ENCODE data around the gene ADRB1.

Gene ADRB1

GRCh38 chr10:114057855-114058254, 14.2 kb downstream of the ADRB1 start:
- DNase-seq (ENCODE audit: low spot score): no peak

GRCh38 chr10:114058297-114058696, 14.6 kb downstream of the ADRB1 start:
- DNase-seq (ENCODE audit: low spot score): no peak

- no peak for DNase-seq (ENCODE audit: low spot score)
These were observed 15.9 kb downstream of the ADRB1 start for GRCh38 chr10:114059561-114059960.

- DNase-seq (ENCODE audit: low spot score): no peak
These were observed 16.8 kb downstream of the ADRB1 start for GRCh38 chr10:114060456-114060855.

GRCh38 chr10:114061148-114061547, 17.5 kb downstream of the ADRB1 start:
- no peak for DNase-seq (ENCODE audit: low spot score)

- no peak for DNase-seq (ENCODE audit: low spot score)
These were observed 18.1 kb downstream of the ADRB1 start for GRCh38 chr10:114061789-114062188.

GRCh38 chr10:114064151-114065048, 20.7 kb downstream of the ADRB1 start:
- DNase-seq (ENCODE audit: low spot score): no peak

- DNase-seq (ENCODE audit: low spot score): no peak
These were observed 21.4 kb downstream of the ADRB1 start for GRCh38 chr10:114065049-114065435.

- DNase-seq (ENCODE audit: low spot score): peak; percentile 42
These were observed 24.5 kb downstream of the ADRB1 start for GRCh38 chr10:114068054-114068707.

GRCh38 chr10:114070710-114071109, 27.0 kb downstream of the ADRB1 start:
- DNase-seq (ENCODE audit: low spot score): no peak

GRCh38 chr10:114071178-114071577, 27.5 kb downstream of the ADRB1 start:
- DNase-seq (ENCODE audit: low spot score): no peak

- DNase-seq (ENCODE audit: low spot score): no peak
These were observed 29.9 kb downstream of the ADRB1 start for GRCh38 chr10:114073395-114074186.

GRCh38 chr10:114075093-114075492, 31.4 kb downstream of the ADRB1 start:
- DNase-seq (ENCODE audit: low spot score): no peak

- DNase-seq (ENCODE audit: low spot score): no peak
These were observed 33.7 kb downstream of the ADRB1 start for GRCh38 chr10:114077347-114077746.

GRCh38 chr10:114077815-114078219, 34.2 kb downstream of the ADRB1 start:
- DNase-seq (ENCODE audit: low spot score): no peak

- no peak for DNase-seq (ENCODE audit: low spot score)
These were observed 34.7 kb downstream of the ADRB1 start for GRCh38 chr10:114078346-114078745.

GRCh38 chr10:114079421-114079820, 35.8 kb downstream of the ADRB1 start:
- DNase-seq (ENCODE audit: low spot score): no peak

- no peak for DNase-seq (ENCODE audit: low spot score)
These were observed 38.4 kb downstream of the ADRB1 start for GRCh38 chr10:114081911-114082583.

GRCh38 chr10:114083040-114083439, 39.4 kb downstream of the ADRB1 start:
- DNase-seq (ENCODE audit: low spot score): no peak

GRCh38 chr10:114084215-114084614, 40.5 kb downstream of the ADRB1 start:
- no peak for DNase-seq (ENCODE audit: low spot score)

GRCh38 chr10:114087255-114087654, 43.6 kb downstream of the ADRB1 start:
- no peak for DNase-seq (ENCODE audit: low spot score)

- no peak for DNase-seq (ENCODE audit: low spot score)
These were observed 44.0 kb downstream of the ADRB1 start for GRCh38 chr10:114087655-114088054.
